HG02938 (cell line): ENCODE data around the gene PSMB8.

ENCODE experiments used
- ATAC-seq: cut with Tn5 transposase; IDR thresholded peaks from one replicate; pipeline ENCODE4 v1.9.1; 2021; ENCODE audit warnings: mild to moderate bottlenecking, moderate library complexity; ENCODE audit not compliant: unreplicated experiment

Gene PSMB8

GRCh38 chr6:32799168-32799567 is 44.7 kb downstream of the PSMB8 start:
- no peak for ATAC-seq

- ATAC-seq, result no peak
Observed at GRCh38 chr6:32796848-32797776, 46.7 kb downstream of the PSMB8 start.

GRCh38 chr6:32794510-32794909 is 49.3 kb downstream of the PSMB8 start:
- no peak for ATAC-seq

GRCh38 chr6:32792901-32793435 is 50.9 kb downstream of the PSMB8 start:
- ATAC-seq, result no peak
